Right ventricle myocardium superior (tissue), 1 donor: ENCODE data around the gene TNNT3. TPM values are rescaled to one million over a fixed set of nuclear protein-coding genes. Genes with fewer than 3 reads are reported as not detected.
A peak's percentile ranks its signal among the peaks of the same experiment; 100 is the strongest.

Experiments
- ATAC-seq: fragments of 200-7000 bp; cut with Tn5 transposase; one replicate; pipeline ENCODE4 v1.9.1; 2020; ENCODE audit warnings: mild to moderate bottlenecking; ENCODE audit not compliant: poor library complexity
- DNase-seq: peaks from one replicate; pipeline ENCODE4 v3.0.0-alpha.2; 2020
- intact Hi-C: fragments of 100-400 bp; cut with DNase I; formaldehyde crosslinking; loops from one replicate; pipeline ENCODE4 v1.11.2; 2022
- microRNA-seq: library from miRNA; unstranded; fragments of <30 nt; microRNA quantifications from one replicate; pipeline ENCODE4 v1.2.0, GENCODE V29; 2020
- total RNA-seq: library from RNA; stranded (reverse); fragmentation: NEBNext Ultra II Directional; extraction: Animal tissue kit (Norgen Biotek cat#: 25700); gene quantifications from one replicate; pipeline ENCODE4 v1.2.1, GENCODE V29; 2021
- donor health status: DM: no; HTN: yes; CAD: no; lungs with severe emphysema.

Gene TNNT3
- total RNA-seq, 1 donor from 2014 or later, result 35.7 TPM

GRCh38 chr11:1964348-1964747, 44.8 kb downstream of the TNNT3 start:
- ATAC-seq (no peak), DNase-seq (no peak)

GRCh38 chr11:1964955-1965354, 45.5 kb downstream of the TNNT3 start:
- intact Hi-C loops, result no loop called here
- DNase-seq (no peak), ATAC-seq (no peak)

More at GRCh38 chr11:1964348-1964747, 44.8 kb downstream of the TNNT3 start:
- intact Hi-C loops, result no loop called here

GRCh38 chr11:1966531-1966930, 47.0 kb downstream of the TNNT3 start:
- DNase-seq (peak; percentile 38), ATAC-seq (peak; percentile 47)
- intact Hi-C loops, result no loop called here

GRCh38 chr11:1967641-1968225, 48.2 kb downstream of the TNNT3 start:
- ATAC-seq, result peak; percentile 38
- intact Hi-C loops, result no loop called here
- DNase-seq, result no peak

- intact Hi-C loops, result no loop called here
- peak; percentile 14 for DNase-seq
Measured at GRCh38 chr11:1968454-1969002, 49.0 kb downstream of the TNNT3 start.

GRCh38 chr11:1969035-1969434, 49.5 kb downstream of the TNNT3 start:
- no peak for DNase-seq
- peak; percentile 71 for ATAC-seq

More at GRCh38 chr11:1968454-1969002, 49.0 kb downstream of the TNNT3 start:
- ATAC-seq, result peak; percentile 53

GRCh38 chr11:1969776-1970175, 50.3 kb downstream of the TNNT3 start:
- ATAC-seq, result no peak
- intact Hi-C loops, result no loop called here

More at GRCh38 chr11:1969035-1969434, 49.5 kb downstream of the TNNT3 start:
- intact Hi-C loops, result no loop called here

GRCh38 chr11:1970956-1971355, 51.5 kb downstream of the TNNT3 start:
- no peak for ATAC-seq
- intact Hi-C loops, result no loop called here

More at GRCh38 chr11:1969776-1970175, 50.3 kb downstream of the TNNT3 start:
- DNase-seq, result no peak

GRCh38 chr11:1975185-1975584, 55.7 kb downstream of the TNNT3 start:
- intact Hi-C loops, result no loop called here
- DNase-seq (no peak), ATAC-seq (no peak)

More at GRCh38 chr11:1970956-1971355, 51.5 kb downstream of the TNNT3 start:
- DNase-seq, result peak; percentile 21

- intact Hi-C loops, result no loop called here
- no peak for DNase-seq
- no peak for ATAC-seq
Measured at GRCh38 chr11:1978720-1979473, 59.4 kb downstream of the TNNT3 start.

GRCh38 chr11:1979607-1980006, 60.1 kb downstream of the TNNT3 start:
- intact Hi-C loops, result no loop called here
- no peak for ATAC-seq
- no peak for DNase-seq

GRCh38 chr11:1982873-1983600, 63.5 kb downstream of the TNNT3 start:
- ATAC-seq (no peak), DNase-seq (no peak)
- intact Hi-C loops, result no loop called here

- intact Hi-C loops, result no loop called here
- ATAC-seq, result no peak
- DNase-seq, result peak; percentile 24
Measured at GRCh38 chr11:1983601-1983961, 64.1 kb downstream of the TNNT3 start.

GRCh38 chr11:1987024-1987423, 67.5 kb downstream of the TNNT3 start:
- intact Hi-C loops, result no loop called here
- ATAC-seq (no peak), DNase-seq (no peak)

- DNase-seq (no peak), ATAC-seq (no peak)
- intact Hi-C loops, result no loop called here
Measured at GRCh38 chr11:1988174-1988573, 68.7 kb downstream of the TNNT3 start.

Small RNA genes within 50 kb of the gene (microRNA-seq; reads per million reads assigned to microRNA genes)
- not detected for gene MIR7847

Other genes starting within 250 kb of the TNNT3 start
- gene KRTAP5-6, start 222.5 kb upstream of the TNNT3 start, total RNA-seq, result not detected
- 1.1 TPM for gene IFITM10, start 169.1 kb upstream of the TNNT3 start, total RNA-seq
- 986 TPM for gene CTSD, start 155.8 kb upstream of the TNNT3 start, total RNA-seq
- gene SYT8, start 84.7 kb upstream of the TNNT3 start, total RNA-seq, result not detected
- gene TNNI2, start 80.7 kb upstream of the TNNT3 start, total RNA-seq, result not detected
- gene LSP1, start 66.6 kb upstream of the TNNT3 start, total RNA-seq, result 23.0 TPM
- 5.8 TPM for gene PRR33, start 27.8 kb upstream of the TNNT3 start, total RNA-seq
- gene MRPL23, start 27.6 kb downstream of the TNNT3 start, total RNA-seq, result 99.3 TPM
- gene H19, start 78.1 kb downstream of the TNNT3 start, total RNA-seq, result 420 TPM
- 79.9 TPM for gene IGF2, start 219.7 kb downstream of the TNNT3 start, total RNA-seq
- gene INS, start 241.5 kb downstream of the TNNT3 start, total RNA-seq, result not detected